ENCODE measurements around the gene KRT1.

KRT1 gene

DNA sequence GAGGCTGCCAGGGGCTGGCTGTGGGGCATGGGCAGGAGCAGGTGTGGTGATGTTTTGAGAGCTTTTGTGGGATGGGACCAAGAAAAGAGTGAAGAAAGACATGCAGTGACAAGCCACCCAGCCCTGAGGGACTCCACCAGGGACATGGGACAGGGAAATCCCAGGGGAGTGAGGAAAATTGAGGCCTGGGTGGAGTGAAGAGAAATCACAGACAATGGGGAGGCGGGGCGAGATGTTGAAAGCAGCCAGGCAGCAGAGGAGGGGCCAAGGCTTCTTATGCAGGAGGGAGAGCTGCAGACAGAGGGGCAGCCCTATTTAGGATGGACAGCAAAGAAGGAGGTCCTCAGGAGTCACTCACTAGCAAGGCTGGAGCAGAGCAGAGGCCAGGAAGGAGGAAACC lies 4.2 kb upstream of the KRT1 start:
- DNase-seq (ENCODE audit: low read depth) = no peak
- H3K4me3 ChIP-seq (ENCODE audit: low read depth, low read length) = no peak overlapping the region
- TF ChIP-seq, protein P1, sequence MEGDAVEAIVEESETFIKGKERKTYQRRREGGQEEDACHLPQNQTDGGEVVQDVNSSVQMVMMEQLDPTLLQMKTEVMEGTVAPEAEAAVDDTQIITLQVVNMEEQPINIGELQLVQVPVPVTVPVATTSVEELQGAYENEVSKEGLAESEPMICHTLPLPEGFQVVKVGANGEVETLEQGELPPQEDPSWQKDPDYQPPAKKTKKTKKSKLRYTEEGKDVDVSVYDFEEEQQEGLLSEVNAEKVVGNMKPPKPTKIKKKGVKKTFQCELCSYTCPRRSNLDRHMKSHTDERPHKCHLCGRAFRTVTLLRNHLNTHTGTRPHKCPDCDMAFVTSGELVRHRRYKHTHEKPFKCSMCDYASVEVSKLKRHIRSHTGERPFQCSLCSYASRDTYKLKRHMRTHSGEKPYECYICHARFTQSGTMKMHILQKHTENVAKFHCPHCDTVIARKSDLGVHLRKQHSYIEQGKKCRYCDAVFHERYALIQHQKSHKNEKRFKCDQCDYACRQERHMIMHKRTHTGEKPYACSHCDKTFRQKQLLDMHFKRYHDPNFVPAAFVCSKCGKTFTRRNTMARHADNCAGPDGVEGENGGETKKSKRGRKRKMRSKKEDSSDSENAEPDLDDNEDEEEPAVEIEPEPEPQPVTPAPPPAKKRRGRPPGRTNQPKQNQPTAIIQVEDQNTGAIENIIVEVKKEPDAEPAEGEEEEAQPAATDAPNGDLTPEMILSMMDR (IDR thresholded peaks at IDR 0.05; ENCODE audit: control insufficient read depth, extremely low read depth, insufficient read depth) = no peak

DNA sequence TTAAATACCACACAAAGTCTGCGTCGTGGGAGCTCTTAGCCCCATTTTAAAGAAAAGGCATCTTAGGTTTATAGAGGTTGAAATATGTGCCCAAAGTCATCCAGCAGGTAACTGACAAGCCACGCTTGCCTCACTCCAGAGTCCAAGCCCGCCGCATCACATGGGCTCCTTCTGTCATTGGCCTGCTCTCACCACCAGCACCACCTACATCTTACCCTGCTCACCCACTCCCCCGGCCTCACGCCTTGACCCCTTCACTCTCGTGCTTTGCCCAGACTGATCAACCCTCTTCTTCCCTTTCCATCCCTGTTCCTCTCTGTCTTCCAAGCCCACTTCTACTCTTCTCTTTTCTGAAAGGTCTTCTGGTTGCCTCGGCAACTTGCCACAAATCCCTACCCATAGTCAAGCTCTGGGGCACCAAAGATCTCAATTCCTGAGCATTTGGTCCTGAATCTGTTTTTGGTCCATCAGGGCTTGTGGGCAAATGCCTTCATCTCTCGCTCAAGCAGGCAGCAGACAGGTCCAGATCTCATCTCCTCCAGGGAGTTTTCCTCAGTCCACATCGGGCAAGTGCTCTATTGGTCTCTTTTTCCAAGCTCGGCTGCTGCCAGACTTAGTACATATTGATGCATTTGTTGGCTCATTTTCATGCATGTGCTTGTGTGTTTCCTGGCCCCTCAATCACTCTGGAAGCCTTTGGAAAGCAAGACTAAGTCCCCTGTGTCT lies 3.5 kb upstream of the KRT1 start:
- DNase-seq (ENCODE audit: low read depth) = no peak
- H3K4me3 ChIP-seq (ENCODE audit: low read depth, low read length) = no peak overlapping the region
- TF ChIP-seq, protein P1 (IDR thresholded peaks at IDR 0.05; ENCODE audit: control insufficient read depth, extremely low read depth, insufficient read depth) = no peak

DNA sequence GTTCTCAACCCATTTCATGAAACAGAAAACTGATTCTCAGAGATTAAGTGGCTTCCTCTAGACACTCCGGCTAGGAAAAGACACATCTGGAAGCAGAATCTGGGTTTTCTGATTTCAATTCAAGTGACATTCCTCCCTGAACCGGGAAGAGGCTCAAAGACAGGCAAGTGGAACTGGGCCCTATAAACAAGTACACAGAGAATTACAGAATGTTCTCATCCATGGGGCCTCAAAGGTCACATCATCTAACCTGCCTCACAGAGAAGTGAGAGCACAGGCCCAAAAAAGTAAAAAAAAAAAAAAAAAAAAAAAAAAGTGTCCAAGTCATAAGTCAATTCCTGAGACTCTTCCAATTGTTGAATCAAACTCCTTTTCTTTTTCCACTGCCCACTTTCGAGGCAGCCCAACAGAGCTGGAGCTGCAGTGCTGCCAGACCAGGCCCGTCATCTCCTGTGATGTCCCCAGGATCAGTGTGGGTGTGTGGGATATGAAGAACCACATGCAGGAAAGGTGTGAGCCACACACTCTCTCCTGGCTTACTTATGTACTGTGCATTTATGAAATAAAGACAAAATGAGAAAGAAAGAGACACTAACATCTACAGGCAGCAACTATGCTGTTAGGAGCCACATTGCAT lies 2.8 kb upstream of the KRT1 start:
- peak; percentile 28 for DNase-seq (ENCODE audit: low read depth)
- H3K4me3 ChIP-seq (ENCODE audit: low read depth, low read length) = no peak overlapping the region
- TF ChIP-seq, protein P1 (IDR thresholded peaks at IDR 0.05; ENCODE audit: control insufficient read depth, extremely low read depth, insufficient read depth) = no peak

DNA sequence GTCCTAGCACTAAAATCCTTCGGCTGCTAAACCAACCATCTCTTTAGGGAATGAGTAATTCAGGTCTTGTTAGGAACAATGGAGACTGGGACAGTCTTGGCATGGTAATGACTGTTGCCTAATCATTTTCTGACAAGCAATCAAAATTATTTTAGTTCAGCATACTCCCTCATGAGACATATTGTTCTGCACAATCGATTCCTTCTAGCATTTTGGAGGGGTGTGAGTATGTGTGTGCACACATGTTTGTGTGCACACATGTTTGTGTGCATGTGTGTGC lies 2.1 kb upstream of the KRT1 start:
- H3K4me3 ChIP-seq (ENCODE audit: low read depth, low read length) = no peak overlapping the region
- TF ChIP-seq, protein P1 (IDR thresholded peaks at IDR 0.05; ENCODE audit: control insufficient read depth, extremely low read depth, insufficient read depth) = no peak
- DNase-seq (ENCODE audit: low read depth) = no peak

DNA sequence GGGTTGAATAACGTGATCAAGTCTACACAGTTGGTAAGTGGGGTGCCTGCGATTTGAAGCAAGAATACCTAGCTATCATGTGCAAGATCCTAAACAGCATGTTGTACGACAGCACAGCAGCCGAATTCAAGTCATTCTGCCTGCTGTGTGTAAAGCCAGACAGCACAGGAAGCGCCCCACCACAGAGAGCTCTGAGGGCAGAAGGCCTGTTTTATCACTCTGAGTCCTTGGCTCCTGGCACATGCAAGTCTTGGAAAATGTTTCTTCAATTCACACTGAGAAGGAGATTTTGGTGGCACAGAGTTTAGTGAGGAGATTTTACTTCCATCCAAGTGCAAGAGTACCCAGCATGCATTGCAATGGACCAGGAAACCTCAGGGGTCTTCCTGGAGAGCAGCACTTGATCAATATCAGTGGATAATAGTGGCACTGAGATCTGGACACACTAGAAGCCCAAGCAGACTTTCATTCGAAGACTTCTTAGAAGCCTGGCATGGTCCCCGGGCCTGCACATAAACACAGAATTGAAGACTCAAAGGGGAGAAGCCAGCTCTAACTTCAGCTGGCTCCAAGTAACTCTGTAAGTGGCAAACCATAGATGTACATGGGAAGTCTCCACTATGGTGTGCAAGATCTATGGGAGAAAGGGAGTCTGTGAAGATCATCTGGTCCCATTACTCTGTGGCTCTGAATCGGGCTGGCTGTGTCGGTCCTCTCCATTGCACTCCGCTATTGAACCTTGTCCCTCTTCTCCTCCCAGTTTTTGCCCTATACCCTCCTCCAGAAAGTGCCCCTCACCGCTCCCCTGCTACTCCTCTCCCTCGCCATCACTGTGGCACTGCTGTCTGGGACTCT lies 1.5 kb upstream of the KRT1 start:
- no peak for DNase-seq (ENCODE audit: low read depth)
- H3K4me3 ChIP-seq (ENCODE audit: low read depth, low read length) = no peak overlapping the region
- TF ChIP-seq, protein P1 (IDR thresholded peaks at IDR 0.05; ENCODE audit: control insufficient read depth, extremely low read depth, insufficient read depth) = no peak

DNA sequence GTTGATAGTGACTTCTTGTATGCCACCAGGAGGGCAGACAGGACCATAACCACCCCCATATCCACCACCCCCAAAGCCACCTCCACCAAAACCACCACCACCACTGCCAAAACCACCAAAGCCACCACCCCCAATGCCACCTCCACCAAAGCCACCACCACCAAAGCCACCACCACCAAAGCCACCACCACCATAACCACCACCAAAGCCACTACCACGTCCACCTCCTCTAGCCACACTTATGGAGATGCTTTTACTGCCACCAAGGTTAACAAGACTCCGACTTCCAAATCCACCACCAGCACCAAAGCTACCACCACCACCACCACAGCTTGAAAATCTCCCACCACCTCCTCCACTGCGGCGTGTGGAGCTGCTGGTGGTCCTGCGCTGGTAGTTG lies 332 bp downstream of the KRT1 start:
- TF ChIP-seq, protein P1 (IDR thresholded peaks at IDR 0.05; ENCODE audit: control insufficient read depth, extremely low read depth, insufficient read depth) = no peak

More for the DNA sequence above, 332 bp downstream of the KRT1 start:
- no peak overlapping the region for H3K4me3 ChIP-seq (ENCODE audit: low read depth, low read length)
- DNase-seq (ENCODE audit: low read depth) = no peak

Measured in LNCaP clone FGC (cell line).